ENCODE data around the gene SOCS6.

DNA sequence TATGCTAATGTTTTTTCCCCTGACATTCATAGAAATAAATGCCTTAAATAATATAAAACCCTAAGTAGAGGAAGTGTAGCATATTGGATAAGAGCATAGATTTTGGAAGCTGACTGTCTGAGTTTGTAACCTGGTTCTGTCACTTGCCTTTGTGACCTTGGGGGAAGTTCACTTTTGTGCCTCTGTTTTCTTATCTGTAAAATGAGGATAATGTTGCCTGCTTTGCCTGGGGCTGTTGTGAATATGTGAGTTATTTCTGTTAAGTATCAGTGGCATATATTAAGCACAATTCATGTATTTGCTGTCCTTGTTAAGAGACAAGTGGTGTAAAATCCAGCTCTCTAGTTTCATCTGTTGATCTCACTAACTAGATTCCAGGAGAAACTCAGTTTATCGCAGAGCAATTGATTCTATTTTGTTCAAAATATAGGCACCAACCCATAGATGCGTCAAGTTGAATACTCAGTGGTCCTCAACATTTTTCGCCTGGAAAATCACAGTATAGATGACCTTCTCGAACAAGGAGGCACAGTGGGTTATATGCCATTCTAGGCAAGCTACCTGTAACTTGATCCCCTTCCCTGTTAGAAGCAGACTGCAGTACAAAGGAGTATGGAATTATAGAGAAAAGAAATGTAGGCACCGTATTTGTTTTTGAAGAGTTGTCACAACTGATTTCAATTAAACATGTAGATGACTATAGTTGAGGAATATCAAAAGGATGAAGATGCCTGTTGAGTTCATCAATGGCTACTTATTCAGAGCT lies 67.0 kb downstream of the SOCS6 start:
- TF ChIP-seq, protein P1, sequence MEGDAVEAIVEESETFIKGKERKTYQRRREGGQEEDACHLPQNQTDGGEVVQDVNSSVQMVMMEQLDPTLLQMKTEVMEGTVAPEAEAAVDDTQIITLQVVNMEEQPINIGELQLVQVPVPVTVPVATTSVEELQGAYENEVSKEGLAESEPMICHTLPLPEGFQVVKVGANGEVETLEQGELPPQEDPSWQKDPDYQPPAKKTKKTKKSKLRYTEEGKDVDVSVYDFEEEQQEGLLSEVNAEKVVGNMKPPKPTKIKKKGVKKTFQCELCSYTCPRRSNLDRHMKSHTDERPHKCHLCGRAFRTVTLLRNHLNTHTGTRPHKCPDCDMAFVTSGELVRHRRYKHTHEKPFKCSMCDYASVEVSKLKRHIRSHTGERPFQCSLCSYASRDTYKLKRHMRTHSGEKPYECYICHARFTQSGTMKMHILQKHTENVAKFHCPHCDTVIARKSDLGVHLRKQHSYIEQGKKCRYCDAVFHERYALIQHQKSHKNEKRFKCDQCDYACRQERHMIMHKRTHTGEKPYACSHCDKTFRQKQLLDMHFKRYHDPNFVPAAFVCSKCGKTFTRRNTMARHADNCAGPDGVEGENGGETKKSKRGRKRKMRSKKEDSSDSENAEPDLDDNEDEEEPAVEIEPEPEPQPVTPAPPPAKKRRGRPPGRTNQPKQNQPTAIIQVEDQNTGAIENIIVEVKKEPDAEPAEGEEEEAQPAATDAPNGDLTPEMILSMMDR (conservative IDR thresholded peaks at IDR 0.05 in 1 of 2, IDR thresholded peaks at IDR 0.05 in 1 of 2; ENCODE audit: low read depth in 1 of 2, low read length in 2 of 2): no peak
- TF ChIP-seq EZH2 (IDR thresholded peaks at IDR 0.05; ENCODE audit: low read length, missing control alignments): no peak
